HG03196 (cell line): ENCODE measurements around the gene TICAM2.

Source experiments
- ATAC-seq: cut with Tn5 transposase; IDR thresholded peaks from one replicate; pipeline ENCODE4 v1.9.1; 2021; ENCODE audit not compliant: unreplicated experiment

Gene TICAM2

DNA sequence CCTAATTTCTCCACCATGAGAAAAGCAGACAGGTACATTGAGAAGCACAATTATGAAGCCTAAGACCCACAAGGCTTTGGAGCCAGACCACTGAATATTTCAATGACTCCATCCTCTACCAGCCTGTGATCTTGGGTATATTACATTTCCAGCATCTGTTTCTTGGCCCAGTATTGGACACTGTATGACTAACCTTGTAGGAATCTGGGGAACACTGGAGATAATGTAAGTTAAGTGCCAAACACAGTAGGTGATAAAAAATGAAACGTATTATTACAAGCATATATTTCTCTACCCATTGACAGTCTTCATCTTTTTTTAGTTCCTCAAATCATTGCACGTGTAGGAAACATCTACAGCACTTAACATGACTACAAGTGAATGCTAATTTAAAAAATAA lies 29.1 kb downstream of the TICAM2 start:
- ATAC-seq: no peak

DNA sequence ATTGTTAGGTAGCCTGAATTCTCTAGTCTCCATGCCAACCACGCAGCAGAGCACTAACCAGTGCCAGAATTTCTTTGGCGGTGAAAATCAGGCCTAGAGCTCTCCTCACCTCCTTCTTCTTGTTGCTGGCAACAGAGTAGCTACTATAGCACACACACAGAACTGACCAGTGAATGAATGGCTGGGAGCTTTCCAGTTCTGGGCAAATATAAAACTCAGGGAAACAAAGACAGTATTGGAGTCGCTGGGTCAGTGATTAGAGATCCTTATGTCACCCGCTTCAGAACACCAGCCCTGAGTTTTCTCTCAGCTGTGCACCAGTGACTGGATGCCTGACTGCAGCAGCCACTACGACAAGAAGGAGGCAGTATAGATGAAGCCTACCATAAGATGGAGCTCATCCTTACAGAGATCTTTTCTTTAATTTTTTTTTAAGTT lies 30.8 kb downstream of the TICAM2 start:
- no peak for ATAC-seq

DNA sequence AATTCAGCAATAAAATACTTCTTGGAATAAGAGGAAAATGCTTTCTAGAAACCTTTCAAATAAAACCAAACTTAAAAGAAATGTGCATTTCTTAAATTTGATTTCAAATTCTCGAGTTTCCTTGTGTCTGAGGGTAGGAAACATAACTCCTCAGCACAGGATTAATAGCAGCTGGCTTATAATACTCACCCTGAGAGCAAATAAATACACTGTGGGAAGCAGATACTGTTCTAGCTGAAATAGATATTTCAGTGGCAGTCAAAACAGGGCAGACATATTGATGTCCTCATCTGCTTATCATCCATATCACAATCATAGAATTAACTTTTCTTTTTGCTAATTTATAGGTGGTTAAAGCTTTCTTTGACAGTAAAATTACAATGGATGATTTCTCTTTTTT lies 33.6 kb downstream of the TICAM2 start:
- ATAC-seq: no peak

DNA sequence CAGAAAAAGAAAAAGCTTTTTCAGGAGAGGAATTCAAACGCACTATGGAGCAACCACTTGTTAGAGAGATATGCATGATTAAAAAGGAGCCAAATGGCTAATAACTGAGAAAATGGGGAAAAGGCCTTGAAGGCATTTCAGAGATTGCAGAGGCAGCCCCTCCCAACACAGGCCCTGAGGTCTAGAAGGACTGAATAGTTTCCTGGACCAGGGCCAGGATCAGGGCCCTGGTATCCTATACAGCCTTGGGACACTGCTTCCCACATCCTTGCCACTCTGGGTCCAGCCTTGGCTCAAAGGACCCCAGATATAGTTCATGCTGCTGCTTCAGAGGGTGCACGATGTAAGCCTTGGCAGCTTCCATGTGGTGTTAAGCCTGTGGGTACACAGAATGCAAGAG lies 37.0 kb downstream of the TICAM2 start:
- ATAC-seq: no peak

DNA sequence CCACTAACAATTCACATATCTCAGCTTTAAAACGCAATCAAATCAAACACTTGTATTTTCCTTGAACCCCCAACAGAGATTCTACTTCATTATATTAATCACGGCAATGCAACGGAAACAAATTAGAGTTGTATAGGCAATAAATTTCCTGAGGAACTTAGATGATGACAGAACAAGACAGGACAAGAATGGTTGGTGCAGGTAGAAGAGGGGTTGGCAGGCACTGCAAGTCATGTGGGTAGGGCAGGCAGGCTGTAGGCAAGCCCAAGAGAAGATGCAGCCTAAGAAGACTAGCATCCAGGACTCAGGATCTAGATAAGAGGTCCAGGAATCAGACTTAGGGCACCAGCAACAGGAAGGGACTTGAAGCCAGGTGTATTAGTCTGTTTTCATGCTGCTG lies 41.1 kb downstream of the TICAM2 start:
- ATAC-seq: no peak

DNA sequence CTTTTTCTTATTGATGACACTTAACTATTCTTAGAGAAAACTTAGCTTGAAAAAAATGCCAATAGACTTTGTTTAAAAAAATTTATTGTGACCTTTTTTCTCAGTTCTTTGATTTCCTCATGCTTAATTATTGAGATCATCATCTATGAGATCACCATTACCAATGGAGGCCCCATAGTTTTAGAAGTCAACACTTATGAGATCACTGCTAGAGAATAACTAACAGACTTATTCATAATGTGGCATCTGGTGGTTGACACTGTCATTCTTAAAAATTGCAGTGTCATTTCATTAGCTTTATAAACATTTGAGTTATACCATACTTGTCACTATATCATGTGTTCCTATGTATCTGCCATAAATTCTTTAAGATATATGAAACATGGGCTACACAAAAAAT lies 42.8 kb downstream of the TICAM2 start:
- ATAC-seq: no peak

DNA sequence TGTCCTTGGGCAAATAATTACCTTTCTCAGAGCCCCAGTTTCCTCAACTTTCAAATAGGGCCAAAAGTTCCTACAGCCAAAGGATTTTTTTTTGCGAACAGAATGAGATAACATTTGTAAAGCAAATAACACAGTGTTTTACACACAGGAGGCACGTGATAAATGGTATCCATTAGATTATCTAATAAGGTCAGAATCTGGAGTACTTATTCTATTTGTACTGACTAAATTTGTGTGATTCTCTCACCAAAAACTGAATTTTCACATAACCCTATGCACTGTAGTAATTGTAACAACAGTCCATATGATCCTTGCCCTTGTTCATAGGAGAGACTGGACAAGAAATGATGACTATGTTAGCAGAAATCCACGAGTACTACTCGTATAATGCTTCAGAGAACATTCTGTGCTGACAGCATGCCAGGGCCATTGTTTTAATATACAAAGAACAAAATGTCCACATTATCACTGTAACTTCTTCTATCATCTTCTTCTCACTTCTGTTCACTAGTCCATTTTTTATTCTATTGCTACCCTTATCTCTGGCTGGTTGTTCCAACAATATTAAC lies 43.8 kb downstream of the TICAM2 start:
- ATAC-seq: no peak

DNA sequence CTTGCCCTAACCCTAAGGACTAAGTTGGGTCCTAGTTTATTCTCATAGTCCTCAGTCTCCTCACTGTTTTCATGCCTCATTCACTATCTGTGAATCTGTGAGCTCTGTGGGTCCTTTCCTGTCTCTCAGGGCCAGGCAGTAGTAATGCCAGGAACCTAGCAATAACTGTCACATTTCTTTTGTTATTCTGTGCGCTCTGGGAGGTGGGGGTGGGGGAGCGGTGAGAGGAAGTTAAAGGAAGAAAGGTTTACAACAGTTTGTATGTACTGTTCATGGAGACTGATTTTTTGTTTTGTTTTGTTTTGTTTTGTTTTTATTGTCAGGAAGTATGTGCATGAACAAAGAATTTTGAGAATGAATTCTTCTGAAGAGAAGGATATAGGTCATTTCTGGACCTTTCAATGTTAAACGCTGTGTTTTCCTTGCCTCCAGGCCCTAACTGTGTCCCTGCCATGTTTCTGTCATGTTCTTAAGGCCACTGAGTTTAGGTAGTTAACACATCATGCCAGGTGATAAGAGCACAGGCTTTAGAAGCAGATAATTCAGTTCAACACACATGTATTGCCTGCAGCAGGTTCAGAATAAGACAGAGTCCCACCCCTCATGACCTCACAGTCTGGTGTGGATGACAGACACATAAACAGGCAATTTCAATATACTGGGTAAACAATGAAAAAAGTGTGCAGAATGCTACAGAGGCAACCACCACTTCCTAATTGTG lies 44.5 kb downstream of the TICAM2 start:
- no peak for ATAC-seq

DNA sequence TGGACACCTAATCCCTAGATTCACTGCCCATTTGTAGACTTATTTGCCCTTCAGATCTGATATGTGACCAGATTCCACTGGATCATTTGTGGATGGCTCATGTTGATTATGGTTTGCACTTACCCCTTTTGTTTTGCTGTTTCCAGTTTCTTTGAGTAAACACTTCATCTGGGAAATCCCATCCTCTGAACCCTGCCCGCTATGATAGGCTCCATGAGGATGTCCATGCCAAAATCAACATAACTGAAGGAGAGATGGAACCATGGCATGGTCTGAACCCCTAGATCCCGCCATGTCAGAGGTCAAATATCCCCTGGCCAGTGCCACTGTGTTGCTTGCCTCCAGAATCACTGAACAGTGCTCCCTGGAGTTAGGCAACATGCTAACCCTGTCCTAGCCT lies 46.0 kb downstream of the TICAM2 start:
- ATAC-seq: no peak

DNA sequence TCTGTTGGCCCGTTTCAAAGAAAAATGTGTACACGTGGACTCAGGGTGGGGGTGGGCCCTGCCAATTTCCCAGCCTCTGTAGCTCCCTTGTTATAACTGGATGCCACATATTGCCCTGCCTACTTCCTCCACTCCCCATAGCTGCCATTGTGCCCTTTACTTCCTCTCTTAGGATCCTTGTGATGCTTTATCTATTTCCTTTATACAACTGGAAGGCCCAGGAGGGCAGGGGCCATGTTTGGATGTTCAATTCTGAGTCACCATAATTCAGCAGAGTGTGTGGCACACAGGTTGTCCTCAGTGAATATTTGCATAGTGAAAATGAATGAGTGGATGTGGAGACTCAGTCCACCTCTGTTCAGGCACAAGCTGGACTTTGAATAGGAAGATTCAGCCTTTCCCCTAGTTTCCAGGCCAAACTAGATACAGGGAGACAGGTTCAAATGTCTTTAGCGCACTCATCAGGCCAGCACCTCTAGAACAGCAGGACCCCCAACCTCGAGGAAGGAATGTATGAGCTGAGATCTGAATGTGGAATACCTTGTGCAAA lies 47.1 kb downstream of the TICAM2 start:
- no peak for ATAC-seq

DNA sequence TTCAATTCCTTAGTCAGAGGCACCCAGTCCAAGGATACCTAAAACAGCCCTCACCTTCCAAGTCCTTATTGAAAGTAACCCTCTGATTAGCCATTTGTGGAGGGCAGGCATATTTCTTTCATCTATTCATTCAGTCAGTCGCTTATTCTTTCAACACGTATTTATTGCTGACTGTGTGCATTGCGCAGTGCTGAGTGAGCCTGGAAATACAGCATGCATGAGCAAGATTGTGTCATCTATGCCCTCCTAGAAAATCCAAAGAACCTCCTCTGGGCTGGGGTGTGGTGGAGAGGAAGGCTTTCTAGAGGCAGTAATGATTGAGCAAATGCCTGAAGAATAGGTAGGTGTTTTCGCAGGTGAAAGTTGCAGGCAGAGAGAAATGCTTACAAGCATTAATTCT lies 49.2 kb downstream of the TICAM2 start:
- ATAC-seq: no peak

DNA sequence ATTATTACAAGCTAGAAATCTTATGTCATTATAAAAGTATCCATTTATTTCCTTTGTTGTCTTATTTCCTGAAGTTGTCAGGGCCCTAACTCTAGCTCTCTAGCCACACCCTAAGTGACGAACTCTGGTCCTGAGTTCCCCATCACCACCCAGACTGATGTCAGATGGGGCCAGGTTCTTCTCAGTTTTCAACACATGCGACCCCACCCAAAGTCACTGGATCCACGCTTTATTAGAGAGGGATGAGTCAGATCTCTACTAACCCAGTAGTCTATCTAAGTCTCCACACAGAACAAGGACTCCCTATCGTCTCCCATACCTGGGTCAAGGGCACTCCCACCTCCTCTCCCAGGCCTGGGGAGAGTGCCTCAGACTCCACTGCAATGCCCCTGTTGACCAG lies 50.9 kb downstream of the TICAM2 start:
- ATAC-seq: no peak

DNA sequence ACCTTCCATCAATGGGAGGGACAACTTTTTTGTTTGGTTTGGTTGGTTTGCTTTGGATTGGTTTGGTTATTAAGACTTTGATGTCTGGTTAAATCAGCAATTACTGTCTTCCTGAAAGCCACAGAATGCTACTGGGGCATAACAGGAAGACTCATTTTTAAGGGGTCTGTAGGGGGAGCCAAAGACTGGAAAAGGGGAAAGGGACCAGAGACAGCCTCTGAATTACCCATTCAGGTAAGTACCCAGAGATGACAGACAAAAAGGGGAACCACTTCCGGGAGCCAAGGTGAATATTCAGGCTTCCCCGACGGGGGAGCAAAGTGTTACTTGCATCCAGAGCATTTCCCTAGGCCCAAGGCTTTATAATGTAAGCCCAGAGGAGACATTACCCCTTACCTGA lies 53.1 kb downstream of the TICAM2 start:
- ATAC-seq: no peak

DNA sequence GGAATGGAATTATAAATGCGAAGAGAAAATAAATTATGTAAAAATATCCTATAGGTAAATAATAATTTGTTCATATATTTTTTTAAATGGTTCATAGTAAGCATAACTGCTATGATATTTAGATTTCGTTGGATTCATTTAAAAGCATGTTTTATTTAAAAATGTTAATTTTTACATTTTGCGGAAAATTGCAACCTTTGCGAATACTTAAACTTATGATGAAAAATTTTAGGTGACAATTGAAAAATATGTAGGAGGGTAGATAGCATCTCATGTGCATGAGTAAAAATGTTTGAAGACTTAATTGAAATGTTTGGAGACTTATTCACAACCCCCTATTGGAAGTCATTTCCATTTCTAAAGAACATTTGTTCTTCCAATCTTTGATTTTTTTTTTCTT lies 53.6 kb downstream of the TICAM2 start:
- no peak for ATAC-seq

DNA sequence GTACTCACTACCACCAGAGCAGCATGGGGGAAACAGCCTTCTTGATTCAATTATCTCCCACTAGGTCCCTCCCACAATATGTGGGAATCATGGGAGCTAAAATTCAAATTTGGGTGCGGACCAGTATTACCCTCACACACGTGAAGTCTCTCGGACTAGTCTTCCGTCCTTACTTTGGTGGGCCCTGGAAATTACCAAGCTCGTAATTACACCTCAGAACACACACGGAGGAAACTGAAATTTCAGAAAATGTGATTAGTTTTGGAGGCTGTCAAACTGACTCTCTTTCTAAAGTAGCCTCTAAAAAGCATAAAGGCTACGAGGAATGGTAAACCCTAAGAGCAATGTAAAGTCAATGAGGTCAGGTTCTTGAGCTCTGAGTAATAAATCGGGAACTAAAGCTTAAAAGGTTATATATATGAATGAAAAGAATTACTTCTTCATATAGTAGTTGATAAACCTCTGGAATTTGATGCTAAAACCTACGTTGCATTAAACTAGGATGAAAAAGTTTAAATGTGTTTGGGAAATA lies 56.9 kb downstream of the TICAM2 start:
- no peak for ATAC-seq

DNA sequence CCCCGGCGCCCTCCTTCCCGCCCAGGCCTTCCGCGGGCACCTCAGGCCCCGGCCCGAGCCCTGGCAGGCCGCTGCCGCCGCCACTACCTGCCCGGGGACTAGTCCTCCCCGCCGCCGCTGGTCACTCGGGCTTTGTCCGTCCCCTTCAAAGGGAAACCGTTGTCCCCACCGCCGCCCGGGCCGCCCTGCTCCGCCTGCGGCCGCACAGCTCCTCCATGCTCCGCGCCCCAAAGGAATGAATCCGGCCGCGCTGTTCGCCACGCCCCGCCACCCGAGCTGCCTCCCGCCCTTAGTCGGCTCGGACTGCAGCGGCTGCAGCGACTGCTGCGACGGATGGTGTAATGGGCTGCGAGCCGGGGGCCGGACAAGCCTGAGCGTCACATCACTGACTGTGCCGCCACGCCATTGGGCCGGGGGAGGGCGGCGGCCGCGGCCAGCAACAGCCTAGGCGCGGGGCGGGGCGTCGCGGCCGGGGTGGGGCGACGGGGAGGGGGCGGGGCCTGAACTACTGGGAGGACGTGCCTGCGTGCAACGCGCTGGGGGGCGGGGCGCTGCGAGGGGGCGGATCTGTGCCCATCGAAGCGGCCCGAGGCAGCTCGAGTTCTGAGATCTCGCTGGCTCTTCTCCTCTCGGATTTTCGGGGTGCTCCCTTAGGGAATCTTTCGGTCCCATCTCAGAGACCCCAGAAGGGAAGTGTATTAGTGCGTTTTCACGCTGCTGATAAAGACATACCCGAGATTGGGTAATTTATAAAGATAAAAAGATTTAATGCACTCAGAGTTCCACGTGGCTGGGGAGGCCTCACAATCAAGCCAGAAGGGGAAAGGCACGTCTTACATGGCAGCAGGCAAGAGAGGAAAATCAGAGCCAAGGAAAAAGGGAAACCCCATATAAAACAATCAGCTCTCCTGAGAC lies 57.6 kb downstream of the TICAM2 start, which contains the start of gene FEM1C:
TSS of gene FEM1C (minus strand) at position 340 of the 915 bp plus-strand sequence. CDS start 1,282 bp downstream, outside the sequence.
- peak; percentile 98 for ATAC-seq

DNA sequence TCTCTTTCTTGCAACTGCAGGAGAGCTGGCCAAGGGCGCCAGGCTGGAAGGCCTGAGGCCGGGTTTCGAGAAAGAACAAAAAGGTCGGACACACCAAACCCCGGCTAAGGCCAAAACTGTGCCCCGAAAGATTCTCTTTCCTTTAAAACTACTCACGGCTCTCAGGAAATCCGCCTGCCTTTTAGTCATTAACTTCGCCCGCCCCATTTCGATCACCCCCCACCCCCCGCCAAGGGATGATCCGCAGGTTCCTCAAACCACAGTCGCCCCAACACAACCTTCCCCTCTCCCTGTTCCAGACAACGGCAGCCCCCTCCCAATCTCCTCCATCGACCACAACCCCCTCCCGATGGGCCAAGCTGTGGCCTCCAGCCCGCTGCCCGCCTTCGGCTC lies 58.2 kb downstream of the TICAM2 start:
- ATAC-seq: peak; percentile 11

DNA sequence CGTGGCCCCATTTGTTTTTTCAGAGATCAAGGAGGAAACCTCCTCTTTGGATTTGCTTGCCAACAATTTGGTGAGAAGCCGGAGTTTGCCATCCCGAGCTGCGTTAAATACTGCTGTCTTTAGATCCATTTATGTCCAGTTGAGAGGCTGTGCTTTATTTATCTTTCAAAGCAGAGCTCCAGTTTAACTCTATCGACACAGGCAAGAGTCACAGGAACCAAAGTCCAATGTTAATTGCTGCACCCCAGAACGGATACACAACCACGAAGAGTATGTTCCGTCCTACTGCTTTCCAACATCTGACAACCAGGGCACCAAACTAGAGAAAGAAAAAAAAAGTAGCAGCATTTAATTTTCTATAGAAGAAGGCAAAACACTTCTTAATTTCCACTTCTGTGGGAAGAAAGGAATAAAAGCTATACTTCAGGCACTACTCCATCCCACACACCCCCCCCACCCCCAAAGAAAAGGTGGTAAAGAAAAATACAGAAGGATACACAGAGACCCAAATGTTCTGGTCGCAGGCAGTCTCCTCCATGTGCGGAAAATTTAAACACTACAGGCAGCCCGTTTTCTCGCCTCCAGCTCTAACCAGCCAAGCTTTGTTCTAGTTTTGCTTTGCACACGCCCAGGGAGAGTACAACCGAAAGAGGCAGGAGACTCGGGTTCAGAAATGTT lies 58.8 kb downstream of the TICAM2 start:
- ATAC-seq: peak; percentile 33

DNA sequence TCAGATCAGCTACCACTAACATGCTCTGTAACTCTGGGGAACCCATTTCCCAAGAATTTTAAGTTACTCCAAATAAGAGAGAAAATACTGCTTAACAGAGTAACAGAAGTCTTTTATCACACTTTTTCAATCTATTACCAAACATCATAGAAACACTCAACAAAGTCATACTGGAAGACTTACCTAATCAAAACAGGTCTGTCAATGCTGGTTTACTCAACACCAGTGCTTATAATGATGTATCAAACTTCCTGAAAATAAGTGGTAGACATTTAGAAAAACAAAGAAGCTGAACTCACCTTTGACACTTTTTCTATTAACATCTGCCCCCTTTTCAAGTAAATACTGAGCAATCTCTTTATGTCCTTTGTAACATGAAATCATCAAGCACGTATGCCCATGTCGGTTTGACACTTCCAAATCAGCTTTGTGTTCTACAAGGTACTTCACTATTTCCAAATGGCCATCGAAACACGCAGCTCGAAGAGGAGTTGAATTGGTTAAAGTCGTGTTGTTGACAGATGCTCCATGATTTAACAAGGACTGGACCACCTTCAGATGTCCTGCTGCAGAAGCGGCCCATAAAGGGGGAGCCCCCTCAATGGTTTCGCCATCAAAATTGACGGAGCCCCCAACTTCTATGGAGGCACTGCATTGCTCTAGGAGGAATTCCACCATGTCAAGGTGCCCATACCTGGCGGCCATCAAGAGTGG lies 59.5 kb downstream of the TICAM2 start:
- ATAC-seq: no peak

DNA sequence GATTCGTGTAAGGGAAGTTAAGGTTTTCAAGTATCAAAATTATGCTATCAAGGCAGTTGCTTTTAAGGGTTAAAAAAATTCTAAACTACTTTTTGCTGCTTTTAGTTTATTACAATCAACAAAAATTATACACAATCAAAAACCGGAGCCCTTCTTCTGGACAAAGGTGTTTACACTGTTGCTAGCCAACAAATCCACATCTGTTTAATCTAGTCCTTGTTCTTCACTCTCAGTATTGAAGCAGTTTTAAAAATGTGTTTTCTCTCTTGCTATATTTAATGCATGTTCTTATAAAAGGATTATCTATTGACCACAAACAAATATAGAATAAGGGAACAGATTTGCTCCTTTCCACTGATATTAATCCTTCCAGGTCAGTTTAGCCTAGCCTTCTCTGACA lies 60.2 kb downstream of the TICAM2 start:
- ATAC-seq: no peak
